Fibroblast of lung (primary cell): Measurements from ENCODE around the gene USP7.

Source experiments
- CTCF ChIP-seq, 2 donors: IDR thresholded peaks in 1 of 2; conservative IDR thresholded peaks in 1 of 2; 1 replicate in 1 of 2; 2 replicates in 1 of 2; pipeline ENCODE4 v1.5.1; 2011 to 2012; ENCODE audit warnings: low read length in 2 of 2, control low read depth in 1 of 2, inconsistent platforms in 1 of 2, low read depth in 1 of 2, mild to moderate bottlenecking in 1 of 2
- EZH2 ChIP-seq: IDR thresholded peaks from 2 replicates; pipeline ENCODE4 v1.5.1; 2012; ENCODE audit warnings: low read length, control low read depth, mild to moderate bottlenecking; ENCODE audit errors: missing control alignments

GRCh38 chr16:8901320-8901861 lies 62.3 kb downstream of the USP7 start:
- TF ChIP-seq CTCF (conservative IDR thresholded peaks at IDR 0.05 in 1 of 2, IDR thresholded peaks at IDR 0.05 in 1 of 2; ENCODE audit: low read depth in 1 of 2, low read length in 2 of 2), result no peak
- no peak for TF ChIP-seq EZH2
